WI38 (cell line): Measurements from ENCODE around the gene USP3.
"Not testable (repeated sequence)": the region's sequence is repeated elsewhere in the genome, so short reads cannot be mapped to it uniquely, and the experiment has no call there.

Experiments
- H3K4me3 ChIP-seq: 2 replicates; pipeline ENCODE4 v1.5.1; 2011; ENCODE audit warnings: low read depth, mild to moderate bottlenecking, control low read depth, low read length
- CTCF ChIP-seq: IDR thresholded peaks from 2 replicates; pipeline ENCODE4 v1.5.1; 2012; ENCODE audit warnings: low read depth, mild to moderate bottlenecking, control low read depth, low read length

The USP3 gene

GRCh38 chr15:63519548-63520178, 15.3 kb downstream of the USP3 start:
- no peak overlapping the region for H3K4me3 ChIP-seq
- TF ChIP-seq CTCF = no peak

DNA sequence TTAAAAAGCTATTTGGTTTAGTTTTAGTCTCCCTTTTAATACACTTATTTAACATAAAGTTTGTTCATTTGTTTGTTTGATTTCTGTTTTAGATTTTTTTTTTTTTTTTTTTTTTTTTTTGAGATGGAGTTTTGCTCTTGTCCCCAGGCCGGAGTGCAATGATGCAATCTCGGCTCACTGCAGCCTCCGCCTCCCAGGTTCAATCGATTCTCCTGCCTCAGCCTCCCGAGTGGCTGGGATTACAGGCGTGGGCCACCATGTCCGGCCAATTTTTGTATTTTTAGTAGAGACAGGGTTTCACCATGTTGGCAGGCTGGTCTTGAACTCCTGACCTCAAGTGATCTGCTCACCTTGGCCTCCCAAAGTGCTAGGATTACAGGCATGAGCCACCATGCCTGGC, 16.1 kb downstream of the USP3 start:
- H3K4me3 ChIP-seq = not testable (repeated sequence)

DNA sequence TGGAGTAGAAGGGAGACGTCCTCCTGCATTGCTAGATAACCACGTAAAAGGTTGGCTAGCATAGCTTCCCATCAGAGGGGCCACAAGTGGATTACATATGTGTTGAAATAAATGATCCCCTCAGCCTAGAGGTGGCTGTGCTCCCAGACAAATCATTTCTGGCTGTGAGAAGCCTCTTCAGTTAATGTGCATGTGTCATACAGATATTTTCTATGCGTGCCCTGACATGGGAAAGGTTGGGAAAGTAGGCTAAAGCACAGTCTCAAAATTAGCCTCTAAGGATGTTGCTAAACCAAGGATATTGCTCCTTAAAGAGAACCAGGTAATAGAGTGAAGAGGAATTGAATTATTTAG, 17.8 kb downstream of the USP3 start:
- no peak for TF ChIP-seq CTCF

GRCh38 chr15:63523306-63523990, 19.1 kb downstream of the USP3 start:
- H3K4me3 ChIP-seq = no peak overlapping the region; the same call in 1 of the 2 replicates
- TF ChIP-seq CTCF = no peak

More for the DNA sequence above, 17.8 kb downstream of the USP3 start:
- no peak overlapping the region for H3K4me3 ChIP-seq

- H3K4me3 ChIP-seq = no peak overlapping the region
- no peak for TF ChIP-seq CTCF
Observed at GRCh38 chr15:63524316-63525015, 20.1 kb downstream of the USP3 start.

DNA sequence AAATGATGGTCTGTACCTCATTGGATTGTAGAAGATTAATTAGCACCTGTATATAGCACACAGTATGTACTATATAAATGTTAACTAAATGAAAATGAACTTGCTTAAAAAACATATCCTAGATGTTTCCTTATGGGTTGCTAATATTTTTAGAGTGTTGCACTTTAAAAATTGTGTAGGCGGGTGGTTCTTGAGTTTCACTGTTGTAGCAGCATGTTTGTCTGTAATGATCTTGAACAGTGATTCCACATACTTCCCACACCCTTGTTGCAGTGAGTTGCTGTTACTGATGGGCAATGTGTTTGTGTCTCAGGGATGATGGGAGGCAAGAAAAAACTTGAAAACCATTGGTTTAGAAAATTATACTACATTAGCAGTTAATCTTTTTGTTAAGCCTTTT, 22.0 kb downstream of the USP3 start:
- TF ChIP-seq CTCF = no peak
- H3K4me3 ChIP-seq = no peak overlapping the region

- no peak overlapping the region for H3K4me3 ChIP-seq
- TF ChIP-seq CTCF = no peak
Observed at GRCh38 chr15:63528138-63528659, 23.8 kb downstream of the USP3 start.
